Measurements from ENCODE around the gene RBM38. TPM values are rescaled to one million over a fixed set of nuclear protein-coding genes. Genes with fewer than 3 reads are reported as not detected.
A peak's percentile ranks its signal among the peaks of the same experiment; 100 is the strongest.

RBM38 gene
- total and polyA plus RNA-seq, 9 of the 15 experiments (the other 6 are each of a cell fraction or from before 2014, with no cell fraction given): 0.28 to 82.4 (median 33.2) TPM

- TF ChIP-seq PTBP1 (IDR thresholded peaks at IDR 0.05; ENCODE audit: low read depth, low read length) (0 out of 2 replicates have a peak, but pooled peaks have one; percentile 48), TBP (optimal IDR thresholded peaks at IDR 0.05; ENCODE audit: low read depth, low read length) (no peak), BCOR (IDR thresholded peaks at IDR 0.05) (peak; percentile 99), CLOCK (CRISPR knock-in tag; IDR thresholded peaks at IDR 0.05; ENCODE audit: borderline replicate concordance) (no peak), HSF4 (CRISPR knock-in tag; IDR thresholded peaks at IDR 0.05; ENCODE audit: borderline replicate concordance) (no peak), MTA2 (IDR thresholded peaks at IDR 0.05; ENCODE audit: low read depth) (no peak), HDAC1 (IDR thresholded peaks at IDR 0.05) (peak; percentile 19 to 47; a peak in 2 of 4 replicates), ELF2 (CRISPR knock-in tag; IDR thresholded peaks at IDR 0.05) (no peak), ZNF398 (CRISPR knock-in tag; IDR thresholded peaks at IDR 0.05) (no peak), ZFP30 (CRISPR knock-in tag; IDR thresholded peaks at IDR 0.05; ENCODE audit: borderline replicate concordance) (no peak), ATF7 (IDR thresholded peaks at IDR 0.05) (0 out of 2 replicates have a peak, but pooled peaks have one; percentile 2), TFAP4 (CRISPR knock-in tag; IDR thresholded peaks at IDR 0.05; ENCODE audit: borderline replicate concordance) (no peak), FOXK1 (CRISPR knock-in tag; IDR thresholded peaks at IDR 0.05; ENCODE audit: borderline replicate concordance) (no peak), MITF (IDR thresholded peaks at IDR 0.05) (no peak), MED1 (CRISPR knock-in tag; IDR thresholded peaks at IDR 0.05; ENCODE audit: borderline replicate concordance) (no peak), SMARCA5 (IDR thresholded peaks at IDR 0.05) (peak; percentile 98), ZNF24 (IDR thresholded peaks at IDR 0.05) (0 out of 2 replicates have a peak, but pooled peaks have one; percentile 14), JUND (IDR thresholded peaks at IDR 0.05; ENCODE audit: borderline replicate concordance, low read depth, low read length) (no peak), JUND (tag; IDR thresholded peaks at IDR 0.05; ENCODE audit: borderline replicate concordance, low read depth, low read length) (peak; percentile 7; the same call in 1 of the 3 replicates), NCOA2 (IDR thresholded peaks at IDR 0.05; ENCODE audit: partially characterized antibody in 2 of 2) (no peak), ADNP (tag; IDR thresholded peaks at IDR 0.05) (peak; percentile 95), KDM1A (IDR thresholded peaks at IDR 0.05) (peak; percentile 92 to 95), YBX1 (IDR thresholded peaks at IDR 0.05) (no peak)
Observed at GRCh38 chr20:57432480-57432861, 41.3 kb downstream of the RBM38 start (continued).
